SK-N-SH (cell line): ENCODE data around the gene ATP11C. TPM values are rescaled to one million over a fixed set of nuclear protein-coding genes. Genes with fewer than 3 reads are reported as not detected.

Experiments used
- CTCF ChIA-PET: fragments of 300-600, 350-600 bp; formaldehyde crosslinking; extraction: SDS; loops from one replicate; lab custom pipeline; 2021; lab: Yijun Ruan, JAX
- POLR2A ChIA-PET: fragments of 350-600 bp; sonication (Branson Sonifier 250); formaldehyde crosslinking; extraction: SDS; loops from one replicate; lab custom pipeline; 2020; ENCODE audit warnings: antibody characterized with exemption, inconsistent platforms; lab: Yijun Ruan, JAX
- DNase-seq: peaks from one replicate; pipeline ENCODE4 v3.0.0; 2012
- H2AFZ ChIP-seq: fragments of 200-600 bp; sonication (generic); 2 replicates; pipeline ENCODE4 v1.8.1; 2016; ENCODE audit warnings: antibody characterized with exemption, mild to moderate bottlenecking, low read depth
- H3F3A ChIP-seq: fragments of 200-600 bp; sonication (generic); replicated peaks from 2 replicates; pipeline ENCODE3; 2016; ENCODE audit warnings: antibody characterized with exemption, mild to moderate bottlenecking; ENCODE audit not compliant: insufficient read depth
- H3K27ac ChIP-seq, 2 experiments: fragments of 200-500 bp in 1 of 2; fragments of 200-600 bp in 1 of 2; sonication (Bioruptor generic) in 1 of 2; sonication (generic), shearing (Covaris generic) in 1 of 2; 2 replicates each; pipeline versions ENCODE4 v1.5.1 to v1.6.1; 2014 to 2016; ENCODE audit warnings: low read depth in 2 of 2, inconsistent platforms in 1 of 2, low read length in 1 of 2, mild to moderate bottlenecking in 1 of 2, mixed read lengths in 1 of 2
- H3K27me3 ChIP-seq: fragments of 200-600 bp; sonication (generic), shearing (Covaris generic); 2 replicates; pipeline ENCODE4 v1.6.1; 2016; ENCODE audit warnings: mixed run types; ENCODE audit not compliant: insufficient read depth
- H3K36me3 ChIP-seq, 2 experiments: fragments of 200-500 bp in 1 of 2; fragments of 200-600 bp in 1 of 2; sonication (Bioruptor generic) in 1 of 2; sonication (generic) in 1 of 2; replicated peaks in 1 of 2; 2 replicates each; pipeline versions ENCODE3 to v1.5.1; 2014 to 2016; ENCODE audit warnings: low read length in 1 of 2, mild to moderate bottlenecking in 1 of 2; ENCODE audit not compliant: insufficient read depth in 2 of 2, control insufficient read depth in 1 of 2
- H3K4me1 ChIP-seq, 2 experiments: fragments of 200-500 bp in 1 of 2; fragments of 200-600 bp in 1 of 2; sonication (Bioruptor generic) in 1 of 2; sonication (generic), shearing (Covaris generic) in 1 of 2; 2 replicates each; pipeline versions ENCODE4 v1.5.1 to v1.6.1; 2014 to 2016; ENCODE audit warnings: low read depth in 1 of 2, low read length in 1 of 2, mixed run types in 1 of 2; ENCODE audit not compliant: insufficient read depth in 2 of 2, control insufficient read depth in 1 of 2
- H3K4me2 ChIP-seq: fragments of 200-600 bp; sonication (generic), shearing (Covaris generic); 2 replicates; pipeline ENCODE4 v1.6.1; 2017; ENCODE audit warnings: mixed run types
- H3K4me3 ChIP-seq, 2 experiments: fragments of 200-500 bp in 1 of 2; fragments of 200-600 bp in 1 of 2; sonication (Bioruptor generic) in 1 of 2; sonication (generic), shearing (Covaris generic) in 1 of 2; 2 replicates each; pipeline versions ENCODE4 v1.5.1 to v1.8.1; 2014 to 2016; ENCODE audit warnings: low read depth in 2 of 2, inconsistent platforms in 1 of 2, low read length in 1 of 2, mild to moderate bottlenecking in 1 of 2, mixed read lengths in 1 of 2, moderate library complexity in 1 of 2
- H3K79me2 ChIP-seq: fragments of 200-600 bp; sonication (generic); 2 replicates; pipeline ENCODE4 v1.8.1; 2017; ENCODE audit warnings: mild to moderate bottlenecking; ENCODE audit not compliant: insufficient read depth
- H3K9ac ChIP-seq: fragments of 200-600 bp; sonication (generic); 2 replicates; pipeline ENCODE4 v1.6.1; 2017; ENCODE audit warnings: mixed run types
- H3K9me2 ChIP-seq: fragments of 200-600 bp; sonication (generic); 2 replicates; pipeline ENCODE4 v1.6.1; 2017; ENCODE audit warnings: mixed run types
- H3K9me3 ChIP-seq: fragments of 200-600 bp; sonication (generic); 2 replicates; pipeline ENCODE4 v1.6.1; 2017; ENCODE audit warnings: mixed run types, mild to moderate bottlenecking, moderate library complexity
- H4K20me1 ChIP-seq: fragments of 200-600 bp; sonication (generic); 2 replicates; pipeline ENCODE4 v1.6.1; 2017; ENCODE audit warnings: mild to moderate bottlenecking, mixed run types; ENCODE audit not compliant: insufficient read depth
- CHD2 ChIP-seq: fragments of 150-350 bp; IDR thresholded peaks from 2 replicates; pipeline ENCODE4 v1.6.1; 2018; ENCODE audit warnings: low read length; ENCODE audit not compliant: partially characterized antibody
- ELF1 ChIP-seq: IDR thresholded peaks from 2 replicates; pipeline ENCODE4 v1.4.0; 2012
- EP300 ChIP-seq, 2 experiments: IDR thresholded peaks; 2 replicates each; pipeline versions ENCODE4 v1.4.0 to v1.6.1; 2012; ENCODE audit warnings: borderline replicate concordance in 1 of 2, low read depth in 1 of 2, low read length in 1 of 2
- FOSL2 ChIP-seq: IDR thresholded peaks from 2 replicates; pipeline ENCODE4 v1.4.0; 2012; ENCODE audit warnings: low read depth, mild to moderate bottlenecking, moderate library complexity, borderline replicate concordance
- FOXM1 ChIP-seq: IDR thresholded peaks from 2 replicates; pipeline ENCODE4 v1.4.0; 2012; ENCODE audit warnings: low read depth, mild to moderate bottlenecking
- JUND ChIP-seq: IDR thresholded peaks from 2 replicates; pipeline ENCODE4 v1.4.0; 2012
- NRF1 ChIP-seq: IDR thresholded peaks from 2 replicates; pipeline ENCODE4 v1.6.1; 2012; ENCODE audit warnings: low read depth, mild to moderate bottlenecking, low read length
- PBX3 ChIP-seq: IDR thresholded peaks from 2 replicates; pipeline ENCODE4; 2012
- RAD21 ChIP-seq: IDR thresholded peaks from 2 replicates; pipeline ENCODE4 v1.6.1; 2012; ENCODE audit warnings: mild to moderate bottlenecking, low read length
- RFX5 ChIP-seq: IDR thresholded peaks from 2 replicates; pipeline ENCODE4 v1.6.1; 2012; ENCODE audit warnings: mild to moderate bottlenecking, improper control_type of control experiment, low read length
- SMC3 ChIP-seq: IDR thresholded peaks from 2 replicates; pipeline ENCODE4 v1.6.1; 2012; ENCODE audit warnings: low read depth, low read length, improper control_type of control experiment
- TEAD4 ChIP-seq: IDR thresholded peaks from 2 replicates; pipeline ENCODE4 v1.4.0; 2012; ENCODE audit warnings: mild to moderate bottlenecking, borderline replicate concordance; ENCODE audit not compliant: insufficient read depth
- YY1 ChIP-seq: IDR thresholded peaks from 2 replicates; pipeline ENCODE4 v1.4.0; 2012; ENCODE audit warnings: low read depth, mild to moderate bottlenecking
- ZBTB33 ChIP-seq: IDR thresholded peaks from 2 replicates; pipeline ENCODE4 v1.4.0; 2012; ENCODE audit warnings: low read depth, borderline replicate concordance
- WGBS: methylation state at CpG from one replicate; pipeline ENCODE4 v1.1.6; 2017; ENCODE audit warnings: low lambda C conversion rate; 5-methylcytosine and 5-hydroxymethylcytosine counted together
- polyA plus RNA-seq, 3 experiments: library from polyadenylated mRNA; depleted of rRNA; stranded (reverse); fragments of >200 nt; gene quantifications; 2 replicates each; pipeline ENCODE4 v1.2.3, GENCODE V29; 2012
- TF ChIP-seq, protein P1 (sequence below): fragments of 150-350 bp; IDR thresholded peaks from 2 replicates; pipeline ENCODE4 v1.6.1; 2017; ENCODE audit warnings: antibody characterized with exemption, low read length, low read depth, borderline replicate concordance
- TF ChIP-seq, protein P2 (sequence below): fragments of 200-600 bp; sonication (generic); IDR thresholded peaks from 2 replicates; pipeline ENCODE4 v1.6.1; 2017; ENCODE audit warnings: antibody characterized with exemption, mild to moderate bottlenecking, moderate library complexity

ATP11C gene
- polyA plus RNA-seq, 1 of the 3 experiments (the other 2 are of a cell fraction), result 18.5 TPM

DNA sequence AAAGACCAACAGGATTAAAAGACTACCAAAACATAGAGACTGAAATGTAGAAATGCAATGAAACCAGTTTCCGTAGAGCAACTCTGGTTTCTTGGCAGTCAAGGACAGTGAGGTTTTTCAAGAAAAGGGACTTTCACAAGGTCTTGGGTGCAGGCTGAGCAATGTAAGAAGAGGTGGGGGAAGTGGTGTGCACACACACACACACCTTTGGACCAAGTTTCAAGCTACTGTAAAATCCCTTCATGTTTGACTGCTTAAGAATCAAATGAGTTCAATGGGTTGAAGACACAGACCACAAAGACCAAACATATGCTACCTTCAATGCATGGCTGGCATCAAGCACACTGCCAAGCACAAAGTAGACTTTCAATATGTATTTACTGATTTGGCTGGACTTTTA, 207.1 kb downstream of the ATP11C start:
- CTCF ChIA-PET, result no interaction called here

DNA sequence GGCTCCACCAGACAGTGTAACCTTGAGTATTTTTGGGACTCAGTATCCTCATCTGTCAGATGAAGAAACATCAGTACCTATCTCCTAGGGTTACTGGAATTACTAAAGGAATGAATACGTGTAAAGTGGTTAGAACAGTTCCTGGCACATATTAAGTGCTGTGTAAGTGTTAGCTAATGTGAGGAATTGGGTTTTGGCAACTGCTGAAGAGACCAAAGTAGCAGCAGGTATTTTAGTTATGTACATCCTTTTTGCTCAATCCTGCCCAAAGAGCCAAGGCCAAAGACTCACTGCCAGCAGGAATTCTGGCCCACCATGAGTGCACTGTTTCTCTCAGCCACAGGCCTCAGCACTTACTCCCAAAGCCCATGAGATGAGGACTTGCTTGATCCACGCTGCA, 208.2 kb downstream of the ATP11C start:
- POLR2A ChIA-PET, result no interaction called here
- Histone ChIP-seq H3K27ac (no peak overlapping the region), H4K20me1 (no peaks in the 10 kb centered on the region), H3K79me2 (no peaks in the 10 kb centered on the region), H2AFZ (no peak overlapping the region), H3K9ac (no peak overlapping the region), H3K27me3 (no peaks in the 10 kb centered on the region), H3K9me2 (no peaks in the 10 kb centered on the region), H3K36me3 (peaks cover 0 to 3% of the 10 kb centered on the region in 2 experiments), H3K4me2 (no peak overlapping the region), H3K9me3 (no peaks in the 10 kb centered on the region), H3F3A (no peaks in the 10 kb centered on the region), H3K4me3 (no peak overlapping the region), H3K4me1 (no peaks in the 10 kb centered on the region)
- CTCF ChIA-PET, result no interaction called here
- no peak for DNase-seq
- WGBS, result 59% methylated on average over 2 of the region's 2 CpGs
- TF ChIP-seq NRF1 (no peak), ELF1 (no peak), FOSL2 (no peak), ZBTB33 (no peak), SMC3 (no peak), EP300 (IDR thresholded peaks at IDR 0.05; ENCODE audit: borderline replicate concordance in 1 of 2, low read depth in 1 of 2, low read length in 1 of 2) (no peak), RFX5 (no peak)
- TF ChIP-seq, protein P1, sequence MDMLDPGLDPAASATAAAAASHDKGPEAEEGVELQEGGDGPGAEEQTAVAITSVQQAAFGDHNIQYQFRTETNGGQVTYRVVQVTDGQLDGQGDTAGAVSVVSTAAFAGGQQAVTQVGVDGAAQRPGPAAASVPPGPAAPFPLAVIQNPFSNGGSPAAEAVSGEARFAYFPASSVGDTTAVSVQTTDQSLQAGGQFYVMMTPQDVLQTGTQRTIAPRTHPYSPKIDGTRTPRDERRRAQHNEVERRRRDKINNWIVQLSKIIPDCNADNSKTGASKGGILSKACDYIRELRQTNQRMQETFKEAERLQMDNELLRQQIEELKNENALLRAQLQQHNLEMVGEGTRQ, result no peak
- TF ChIP-seq, protein P2, sequence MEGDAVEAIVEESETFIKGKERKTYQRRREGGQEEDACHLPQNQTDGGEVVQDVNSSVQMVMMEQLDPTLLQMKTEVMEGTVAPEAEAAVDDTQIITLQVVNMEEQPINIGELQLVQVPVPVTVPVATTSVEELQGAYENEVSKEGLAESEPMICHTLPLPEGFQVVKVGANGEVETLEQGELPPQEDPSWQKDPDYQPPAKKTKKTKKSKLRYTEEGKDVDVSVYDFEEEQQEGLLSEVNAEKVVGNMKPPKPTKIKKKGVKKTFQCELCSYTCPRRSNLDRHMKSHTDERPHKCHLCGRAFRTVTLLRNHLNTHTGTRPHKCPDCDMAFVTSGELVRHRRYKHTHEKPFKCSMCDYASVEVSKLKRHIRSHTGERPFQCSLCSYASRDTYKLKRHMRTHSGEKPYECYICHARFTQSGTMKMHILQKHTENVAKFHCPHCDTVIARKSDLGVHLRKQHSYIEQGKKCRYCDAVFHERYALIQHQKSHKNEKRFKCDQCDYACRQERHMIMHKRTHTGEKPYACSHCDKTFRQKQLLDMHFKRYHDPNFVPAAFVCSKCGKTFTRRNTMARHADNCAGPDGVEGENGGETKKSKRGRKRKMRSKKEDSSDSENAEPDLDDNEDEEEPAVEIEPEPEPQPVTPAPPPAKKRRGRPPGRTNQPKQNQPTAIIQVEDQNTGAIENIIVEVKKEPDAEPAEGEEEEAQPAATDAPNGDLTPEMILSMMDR, result no peak

More for the DNA sequence above, 207.1 kb downstream of the ATP11C start:
- no peak for TF ChIP-seq SMC3
- no peak for TF ChIP-seq RFX5
- TF ChIP-seq, protein P2, result no peak
- no peak for TF ChIP-seq FOXM1
- no peak for TF ChIP-seq PBX3
- TF ChIP-seq, protein P1, result no peak
- no peak for TF ChIP-seq RAD21
- no peak for TF ChIP-seq JUND
- no peak for TF ChIP-seq YY1
- TF ChIP-seq NRF1, result no peak
- TF ChIP-seq EP300 (IDR thresholded peaks at IDR 0.05; ENCODE audit: borderline replicate concordance in 1 of 2, low read depth in 1 of 2, low read length in 1 of 2), result no peak
- no peak for TF ChIP-seq TEAD4
- no peak for TF ChIP-seq CHD2
- TF ChIP-seq, all 33 proteins: peak for 0
- Histone ChIP-seq H2AFZ (no peak overlapping the region), H3K4me1 (no peaks in the 10 kb centered on the region), H3K79me2 (no peaks in the 10 kb centered on the region), H3K4me2 (no peak overlapping the region), H3K9ac (no peak overlapping the region), H4K20me1 (no peaks in the 10 kb centered on the region), H3F3A (no peaks in the 10 kb centered on the region), H3K9me3 (no peaks in the 10 kb centered on the region), H3K36me3 (peaks cover 0 to 3% of the 10 kb centered on the region in 2 experiments), H3K27ac (no peak overlapping the region), H3K27me3 (no peaks in the 10 kb centered on the region), H3K4me3 (no peak overlapping the region), H3K9me2 (no peaks in the 10 kb centered on the region)
- POLR2A ChIA-PET, result no interaction called here
- DNase-seq, result no peak
- 35% methylated on average over 1 of the region's 1 CpG for WGBS
